T-helper 2 cell treated with Interferon-gamma antibody and Interleukin-4, amounts not matched to agents 5 μg/mL and 100 μg/mL, for 36 hours (primary cell): Measurements from ENCODE around the gene EIF2B5.
"Not testable (repeated sequence)": the region's sequence is repeated elsewhere in the genome, so short reads cannot be mapped to it uniquely, and the experiment has no call there.

Experiments used
- DNase-seq: peaks from one replicate; pipeline ENCODE4 v3.0.0; 2021; ENCODE audit warnings: low spot score
- H3K27ac Mint-ChIP-seq: one replicate; pipeline ENCODE4 v1.8.0; 2021; ENCODE audit warnings: mild to moderate bottlenecking, mixed read lengths
- H3K27me3 Mint-ChIP-seq: one replicate; pipeline ENCODE4 v1.8.0; 2021; ENCODE audit warnings: low read depth, mixed read lengths
- H3K36me3 Mint-ChIP-seq: one replicate; pipeline ENCODE4 v1.8.0; 2021; ENCODE audit warnings: low read depth, mixed read lengths
- H3K4me1 Mint-ChIP-seq: one replicate; pipeline ENCODE4 v1.8.0; 2021; ENCODE audit warnings: low read depth, mixed read lengths
- H3K4me3 Mint-ChIP-seq: one replicate; pipeline ENCODE4 v1.8.0; 2022; ENCODE audit warnings: mild to moderate bottlenecking, moderate library complexity, mixed read lengths
- H3K9me3 Mint-ChIP-seq: one replicate; pipeline ENCODE4 v1.8.0; 2021; ENCODE audit warnings: mixed read lengths

The EIF2B5 gene

GRCh38 chr3:184135149-184135910, at the start of gene EIF2B5:
EIF2B5 (plus strand) TSS chr3:184135358; CDS start chr3:184135386, 28 bp downstream.
- peak; percentile 87 for DNase-seq

GRCh38 chr3:184085389-184085852, 49.7 kb upstream of the EIF2B5 start:
- peaks cover 6% of the 10 kb centered on the region for H3K4me1 Mint-ChIP-seq
- peak overlapping the region; percentile 50 for H3K27ac Mint-ChIP-seq
- peaks cover 3% of the 10 kb centered on the region for H3K36me3 Mint-ChIP-seq
- H3K27me3 Mint-ChIP-seq: no peaks in the 10 kb centered on the region
- no peak overlapping the region for H3K4me3 Mint-ChIP-seq
- DNase-seq: no peak
- H3K9me3 Mint-ChIP-seq: peaks cover 25% of the 10 kb centered on the region

More at GRCh38 chr3:184135149-184135910, at the start of gene EIF2B5:
- Mint-ChIP-seq H3K27me3 (peaks cover 4% of the 10 kb centered on the region), H3K27ac (peak within 1 kb of the TSS; percentile 91), H3K36me3 (peaks cover 15% of the 10 kb centered on the region), H3K9me3 (no peaks in the 10 kb centered on the region), H3K4me1 (peaks cover 32% of the 10 kb centered on the region), H3K4me3 (peak within 1 kb of the TSS; percentile 98)

- Mint-ChIP-seq H3K27ac (no peak overlapping the region), H3K4me3 (no peak overlapping the region), H3K9me3 (peaks cover 18% of the 10 kb centered on the region), H3K36me3 (no peaks in the 10 kb centered on the region), H3K27me3 (peaks cover 6% of the 10 kb centered on the region), H3K4me1 (no peaks in the 10 kb centered on the region)
- no peak for DNase-seq
Measured at GRCh38 chr3:184092199-184092598, 43.0 kb upstream of the EIF2B5 start.

GRCh38 chr3:184096811-184097383, 38.3 kb upstream of the EIF2B5 start, which contains the start of gene HTR3E:
HTR3E (plus strand) TSS chr3:184097064; CDS start chr3:184097530, 466 bp downstream.
- no peaks in the 10 kb centered on the region for H3K36me3 Mint-ChIP-seq
- H3K9me3 Mint-ChIP-seq: peaks cover 11% of the 10 kb centered on the region
- H3K27ac Mint-ChIP-seq: no peak within 1 kb of the TSS
- peaks cover 10% of the 10 kb centered on the region for H3K27me3 Mint-ChIP-seq
- H3K4me3 Mint-ChIP-seq: no peak within 1 kb of the TSS
- no peak for DNase-seq
- no peaks in the 10 kb centered on the region for H3K4me1 Mint-ChIP-seq

GRCh38 chr3:184097556-184097955, 37.6 kb upstream of the EIF2B5 start:
- H3K4me1 Mint-ChIP-seq: no peaks in the 10 kb centered on the region
- H3K27me3 Mint-ChIP-seq: peaks cover 10% of the 10 kb centered on the region
- H3K36me3 Mint-ChIP-seq: no peaks in the 10 kb centered on the region
- H3K9me3 Mint-ChIP-seq: peaks cover 5% of the 10 kb centered on the region
- H3K27ac Mint-ChIP-seq: no peak overlapping the region
- no peak for DNase-seq
- no peak overlapping the region for H3K4me3 Mint-ChIP-seq

- Mint-ChIP-seq H3K4me3 (no peak overlapping the region), H3K4me1 (no peaks in the 10 kb centered on the region), H3K9me3 (no peaks in the 10 kb centered on the region), H3K27ac (no peak overlapping the region), H3K36me3 (no peaks in the 10 kb centered on the region), H3K27me3 (peaks cover 10% of the 10 kb centered on the region)
- DNase-seq: no peak
Measured at GRCh38 chr3:184099806-184100686, 35.1 kb upstream of the EIF2B5 start.

GRCh38 chr3:184110316-184110725, 24.8 kb upstream of the EIF2B5 start:
- no peak for DNase-seq

GRCh38 chr3:184116017-184116416, 19.1 kb upstream of the EIF2B5 start:
- Mint-ChIP-seq H3K4me1 (no peaks in the 10 kb centered on the region), H3K27ac (no peak overlapping the region), H3K9me3 (no peaks in the 10 kb centered on the region), H3K27me3 (peaks cover 16% of the 10 kb centered on the region), H3K4me3 (no peak overlapping the region), H3K36me3 (no peaks in the 10 kb centered on the region)
- DNase-seq: no peak

More at GRCh38 chr3:184110316-184110725, 24.8 kb upstream of the EIF2B5 start:
- Mint-ChIP-seq H3K4me3 (no peak overlapping the region), H3K27ac (no peak overlapping the region), H3K27me3 (peaks cover 10% of the 10 kb centered on the region), H3K4me1 (no peaks in the 10 kb centered on the region), H3K36me3 (no peaks in the 10 kb centered on the region), H3K9me3 (no peaks in the 10 kb centered on the region)

- peaks cover 16% of the 10 kb centered on the region for H3K27me3 Mint-ChIP-seq
- no peak overlapping the region for H3K4me3 Mint-ChIP-seq
- no peaks in the 10 kb centered on the region for H3K36me3 Mint-ChIP-seq
- no peak overlapping the region for H3K27ac Mint-ChIP-seq
- no peaks in the 10 kb centered on the region for H3K9me3 Mint-ChIP-seq
- no peaks in the 10 kb centered on the region for H3K4me1 Mint-ChIP-seq
- no peak for DNase-seq
Measured at GRCh38 chr3:184117636-184118035, 17.5 kb upstream of the EIF2B5 start.

GRCh38 chr3:184121031-184121430, 14.1 kb upstream of the EIF2B5 start:
- H3K4me3 Mint-ChIP-seq, H3K4me1 Mint-ChIP-seq: not testable (repeated sequence)

GRCh38 chr3:184126006-184126405, 9.2 kb upstream of the EIF2B5 start:
- Mint-ChIP-seq H3K4me1 (no peaks in the 10 kb centered on the region), H3K9me3 (no peaks in the 10 kb centered on the region)
- DNase-seq: no peak

More at GRCh38 chr3:184121031-184121430, 14.1 kb upstream of the EIF2B5 start:
- H3K36me3 Mint-ChIP-seq, H3K27ac Mint-ChIP-seq, H3K9me3 Mint-ChIP-seq, DNase-seq: not testable (repeated sequence)
- H3K27me3 Mint-ChIP-seq: peaks cover 12% of the 10 kb centered on the region

GRCh38 chr3:184129012-184129411, 6.1 kb upstream of the EIF2B5 start:
- Mint-ChIP-seq H3K9me3 (no peaks in the 10 kb centered on the region), H3K36me3 (no peaks in the 10 kb centered on the region), H3K4me1 (peaks cover 5% of the 10 kb centered on the region), H3K27me3 (peaks cover 7% of the 10 kb centered on the region), H3K4me3 (no peak overlapping the region), H3K27ac (no peak overlapping the region)
- no peak for DNase-seq

More at GRCh38 chr3:184126006-184126405, 9.2 kb upstream of the EIF2B5 start:
- H3K27ac Mint-ChIP-seq: no peak overlapping the region
- H3K4me3 Mint-ChIP-seq: no peak overlapping the region
- no peaks in the 10 kb centered on the region for H3K36me3 Mint-ChIP-seq
- peaks cover 2% of the 10 kb centered on the region for H3K27me3 Mint-ChIP-seq

GRCh38 chr3:184132945-184133344, 2.2 kb upstream of the EIF2B5 start:
- Mint-ChIP-seq H3K4me1 (peaks cover 31% of the 10 kb centered on the region), H3K27me3 (peaks cover 7% of the 10 kb centered on the region), H3K4me3 (no peak overlapping the region), H3K36me3 (peaks cover 10% of the 10 kb centered on the region), H3K9me3 (no peaks in the 10 kb centered on the region), H3K27ac (no peak overlapping the region)
- no peak for DNase-seq
